IMR-90 (cell line): ENCODE results near the gene MPPED1. TPM values are rescaled to one million over a fixed set of nuclear protein-coding genes. Genes with fewer than 3 reads are reported as not detected.

ENCODE experiments used
- ATAC-seq: fragments of 200-7000 bp; cut with Tn5 transposase; 2 replicates; pipeline ENCODE4 v1.9.1; 2020; ENCODE audit warnings: low read depth, mild to moderate bottlenecking, moderate library complexity
- BruUV-seq: library from RNA; stranded (reverse); fragments of 400-500 nt; replicated peaks from 2 replicates; lab custom pipeline; 2021; lab: Mats Ljungman, UMichigan
- CTCF ChIA-PET: fragments of 300-600 bp; formaldehyde crosslinking; extraction: SDS; loops from one replicate; lab custom pipeline; 2021; ENCODE audit warnings: antibody characterized with exemption; lab: Yijun Ruan, JAX
- POLR2A ChIA-PET: fragments of 300-600 bp; sonication (Branson Sonifier 250); formaldehyde crosslinking; loops from one replicate; lab custom pipeline; 2022; ENCODE audit warnings: antibody characterized with exemption; ENCODE audit not compliant: unreplicated experiment; lab: Charles Lee
- DNase-seq: peaks from one replicate; pipeline ENCODE4 v3.0.0; 2013
- H2AFZ ChIP-seq: replicated peaks from 2 replicates; pipeline ENCODE3; 2013; ENCODE audit warnings: low read length, mild to moderate bottlenecking; ENCODE audit not compliant: poor library complexity
- H2AK5ac ChIP-seq: 2 replicates; pipeline ENCODE4 v1.6.1; 2013; ENCODE audit warnings: low read depth, low read length, inconsistent platforms
- H2AK9ac ChIP-seq: replicated peaks from 2 replicates; pipeline ENCODE3; 2013; ENCODE audit warnings: mild to moderate bottlenecking, low read depth, low read length, moderate library complexity; ENCODE audit not compliant: poor library complexity
- H2BK120ac ChIP-seq: 2 replicates; pipeline ENCODE4 v1.6.1; 2013; ENCODE audit warnings: low read depth, low read length, inconsistent platforms
- H2BK15ac ChIP-seq: 3 replicates; pipeline ENCODE4 v1.6.1; 2013; ENCODE audit warnings: low read depth, low read length, inconsistent platforms
- H2BK20ac ChIP-seq: 2 replicates; pipeline ENCODE4 v1.6.1; 2013; ENCODE audit warnings: low read depth, mild to moderate bottlenecking, inconsistent platforms, low read length, moderate library complexity
- H2BK5ac ChIP-seq: 2 replicates; pipeline ENCODE4 v1.6.1; 2013; ENCODE audit warnings: mild to moderate bottlenecking, low read depth, low read length, inconsistent platforms; ENCODE audit not compliant: poor library complexity, severe bottlenecking
- H3K14ac ChIP-seq: replicated peaks from 2 replicates; pipeline ENCODE4 v1.6.1; 2013; ENCODE audit warnings: low read depth, low read length, inconsistent platforms
- H3K18ac ChIP-seq: 2 replicates; pipeline ENCODE4 v1.6.1; 2013; ENCODE audit warnings: low read depth, low read length, control low read depth
- H3K23ac ChIP-seq: 2 replicates; pipeline ENCODE4 v1.6.1; 2013; ENCODE audit warnings: low read depth, low read length, inconsistent platforms
- H3K27ac ChIP-seq: 2 replicates; pipeline ENCODE4 v1.5.1; 2013; ENCODE audit warnings: mild to moderate bottlenecking, control low read depth, low read length; ENCODE audit not compliant: insufficient read depth
- H3K27me3 ChIP-seq: 2 replicates; pipeline ENCODE4 v1.6.1; 2013; ENCODE audit warnings: low read length; ENCODE audit not compliant: control insufficient read depth, insufficient read depth
- H3K36me3 ChIP-seq: 2 replicates; pipeline ENCODE4 v1.6.1; 2013; ENCODE audit warnings: low read length, mixed read lengths; ENCODE audit not compliant: control insufficient read depth, insufficient read depth
- H3K4ac ChIP-seq: 2 replicates; pipeline ENCODE4 v1.6.1; 2013; ENCODE audit warnings: low read depth, low read length, inconsistent platforms
- H3K4me1 ChIP-seq: 2 replicates; pipeline ENCODE4 v1.6.1; 2013; ENCODE audit warnings: low read length, mixed read lengths; ENCODE audit not compliant: control insufficient read depth, insufficient read depth
- H3K4me2 ChIP-seq: 2 replicates; pipeline ENCODE4 v1.6.1; 2013; ENCODE audit warnings: low read depth, mild to moderate bottlenecking, control low read depth, low read length, moderate library complexity
- H3K4me3 ChIP-seq: 2 replicates; pipeline ENCODE4 v1.5.1; 2013; ENCODE audit warnings: low read depth, mild to moderate bottlenecking, control low read depth, low read length, moderate library complexity; ENCODE audit not compliant: insufficient read depth
- H3K56ac ChIP-seq: 2 replicates; pipeline ENCODE4 v1.6.1; 2013; ENCODE audit warnings: low read length, inconsistent platforms; ENCODE audit not compliant: insufficient read depth; ENCODE audit errors: extremely low read depth
- H3K79me1 ChIP-seq, 2 experiments: 2 replicates each; pipeline ENCODE4 v1.6.1; 2013; ENCODE audit warnings: low read length in 2 of 2, inconsistent platforms in 1 of 2, low read depth in 1 of 2
- H3K9ac ChIP-seq: 2 replicates; pipeline ENCODE4 v1.6.1; 2013; ENCODE audit warnings: low read depth, low read length, control low read depth
- H3K9me1 ChIP-seq: 2 replicates; pipeline ENCODE4 v1.6.1; 2013; ENCODE audit warnings: low read length, inconsistent platforms; ENCODE audit not compliant: insufficient read depth
- H3K9me3 ChIP-seq: 2 replicates; pipeline ENCODE4 v1.6.1; 2013; ENCODE audit warnings: low read length; ENCODE audit not compliant: control insufficient read depth, insufficient read depth
- H4K20me1 ChIP-seq: 2 replicates; pipeline ENCODE4 v1.6.1; 2013; ENCODE audit warnings: low read length, inconsistent platforms; ENCODE audit not compliant: insufficient read depth
- H4K5ac ChIP-seq: 2 replicates; pipeline ENCODE4 v1.6.1; 2013; ENCODE audit warnings: mild to moderate bottlenecking, low read depth, low read length, control low read depth
- H4K8ac ChIP-seq, 2 experiments: 2 replicates each; pipeline ENCODE4 v1.6.1; 2013; ENCODE audit warnings: low read depth in 2 of 2, low read length in 2 of 2, control low read depth in 1 of 2, inconsistent platforms in 1 of 2
- H4K91ac ChIP-seq: 2 replicates; pipeline ENCODE4 v1.6.1; 2013; ENCODE audit warnings: low read depth, low read length, inconsistent platforms; ENCODE audit not compliant: insufficient read depth
- BHLHE40 ChIP-seq: fragments of 150-350 bp; IDR thresholded peaks from 2 replicates; pipeline ENCODE4 v1.6.1; 2016; ENCODE audit warnings: mild to moderate bottlenecking, low read depth, low read length
- CEBPB ChIP-seq: IDR thresholded peaks from 2 replicates; pipeline ENCODE4 v1.6.1; 2012; ENCODE audit warnings: low read depth, low read length, improper control_type of control experiment
- CTCF ChIP-seq: conservative IDR thresholded peaks from 2 replicates; pipeline ENCODE4 v1.5.1; 2012; ENCODE audit warnings: mild to moderate bottlenecking, low read depth, low read length, improper control_type of control experiment
- MAZ ChIP-seq: IDR thresholded peaks from 2 replicates; pipeline ENCODE4 v1.6.1; 2012; ENCODE audit warnings: low read depth, mild to moderate bottlenecking, low read length, improper control_type of control experiment, moderate library complexity, borderline replicate concordance
- POLR2A ChIP-seq: IDR thresholded peaks from 2 replicates; pipeline ENCODE4 v1.6.1; 2012; ENCODE audit warnings: mild to moderate bottlenecking, low read depth, low read length
- RAD21 ChIP-seq: IDR thresholded peaks from 2 replicates; pipeline ENCODE4 v1.6.1; 2012; ENCODE audit warnings: low read length, improper control_type of control experiment
- RFX5 ChIP-seq: IDR thresholded peaks from 2 replicates; pipeline ENCODE4 v1.8.0; 2012; ENCODE audit warnings: low read depth, mild to moderate bottlenecking, low read length, moderate library complexity
- USF2 ChIP-seq: fragments of 150-350 bp; IDR thresholded peaks from 2 replicates; pipeline ENCODE4 v1.6.1; 2017; ENCODE audit warnings: mild to moderate bottlenecking, antibody characterized with exemption, low read length, low read depth
- WGBS, 2 experiments: methylation state at CpG; one replicate each; pipeline versions ENCODE4 v1.1.5 to v1.1.7; 2013; ENCODE audit warnings: missing lambda C conversion rate in 2 of 2; ENCODE audit not compliant: insufficient read length in 1 of 2; ENCODE audit errors: extremely low coverage in 2 of 2; 5-methylcytosine and 5-hydroxymethylcytosine counted together
- dilution Hi-C: fragments of 300-500 bp; cut with HindIII; formaldehyde crosslinking; loops from one replicate; pipeline ENCODE4 v1.14.3; 2018; ENCODE audit warnings: low sequenced_read_pairs; ENCODE audit not compliant: unreplicated experiment
- in situ Hi-C: fragments of 300-500 bp; cut with MboI; formaldehyde crosslinking; loops from 3 replicates; pipeline ENCODE4 v1.14.3; 2019; ENCODE audit warnings: low sequenced_read_pairs, inconsistent platforms, mixed read lengths
- intact Hi-C: fragments of 100-400 bp; cut with micrococcal nuclease; formaldehyde crosslinking; loops from 2 replicates; pipeline ENCODE4 v1.10.0; 2022
- polyA plus RNA-seq, 3 experiments: library from polyadenylated mRNA; depleted of rRNA; stranded (reverse); fragments of >200 nt; gene quantifications; 2 replicates each; pipeline ENCODE4 v1.2.3, GENCODE V29; 2012; ENCODE audit warnings: low replicate concordance in 1 of 3
- total RNA-seq: library from RNA; depleted of rRNA; stranded (reverse); fragments of >200 nt; gene quantifications from 2 replicates; pipeline ENCODE4 v1.2.3, GENCODE V29; 2012

MPPED1 gene
- total and polyA plus RNA-seq, 2 of the 4 experiments (the other 2 are of a cell fraction), result not detected

- H3K14ac ChIP-seq, result no peak overlapping the region
- no peak overlapping the region for H2AK5ac ChIP-seq
- WGBS, 2 experiments, result 80% methylated on average over 1 of the region's 17 CpGs; no CpG with 5 or more reads in 1 of the 2 experiments
- no peak overlapping the region for H4K5ac ChIP-seq
- H4K20me1 ChIP-seq, result no peaks in the 10 kb centered on the region
- no peak overlapping the region for H3K27ac ChIP-seq
- CTCF ChIA-PET, result interaction anchor here (0.8 kb wide), 1 partner anchor 358 kb away, joined by 3 read pairs; no protein-coding TSS in a partner anchor
- DNase-seq (no peak), ATAC-seq (no peak)
- no peaks in the 10 kb centered on the region for H3K79me1 ChIP-seq
- no peak overlapping the region for H3K9ac ChIP-seq
- BruUV-seq, result no TSS peak
- H3K4ac ChIP-seq, result no peak overlapping the region
- H2BK15ac ChIP-seq, result no peak overlapping the region
- H3K18ac ChIP-seq, result no peak overlapping the region
- no peak overlapping the region for H4K91ac ChIP-seq
- no peaks in the 10 kb centered on the region for H3K9me1 ChIP-seq
- H3K9me3 ChIP-seq, result no peaks in the 10 kb centered on the region
- H2BK120ac ChIP-seq, result no peak overlapping the region
- H3K27me3 ChIP-seq, result peaks cover 15% of the 10 kb centered on the region; the same call in 1 of the 2 replicates
- no peak overlapping the region for H2BK5ac ChIP-seq
- no peaks in the 10 kb centered on the region for H3K4me1 ChIP-seq
- H2AK9ac ChIP-seq, result no peak overlapping the region
- no peak overlapping the region for H3K23ac ChIP-seq
- no peak overlapping the region for H3K4me2 ChIP-seq
- no peak overlapping the region for H2BK20ac ChIP-seq
- H3K56ac ChIP-seq, result no peak overlapping the region
- dilution Hi-C loops, result no loop called here
- H3K36me3 ChIP-seq, result no peaks in the 10 kb centered on the region
- H2AFZ ChIP-seq, result no peak overlapping the region
- no peak overlapping the region for H3K4me3 ChIP-seq
- in situ Hi-C loops, result no loop called here
- POLR2A ChIA-PET, result no interaction called here
- no peak overlapping the region for H4K8ac ChIP-seq
- TF ChIP-seq BHLHE40 (no peak), RAD21 (no peak), CTCF (no peak), CEBPB (no peak), MAZ (no peak), RFX5 (no peak), POLR2A (no peak), USF2 (no peak)
- intact Hi-C loops, result no loop called here
These were observed 27.0 kb downstream of the MPPED1 start for GRCh38 chr22:43438666-43439347.
